CD4-positive, alpha-beta T cell treated with Interleukin-4 for 4 hours (primary cell): ENCODE data around the gene EHD4.

Source experiments
- DNase-seq: peaks from one replicate; pipeline ENCODE4 v3.0.0-alpha.2; 2020

EHD4 gene

DNA sequence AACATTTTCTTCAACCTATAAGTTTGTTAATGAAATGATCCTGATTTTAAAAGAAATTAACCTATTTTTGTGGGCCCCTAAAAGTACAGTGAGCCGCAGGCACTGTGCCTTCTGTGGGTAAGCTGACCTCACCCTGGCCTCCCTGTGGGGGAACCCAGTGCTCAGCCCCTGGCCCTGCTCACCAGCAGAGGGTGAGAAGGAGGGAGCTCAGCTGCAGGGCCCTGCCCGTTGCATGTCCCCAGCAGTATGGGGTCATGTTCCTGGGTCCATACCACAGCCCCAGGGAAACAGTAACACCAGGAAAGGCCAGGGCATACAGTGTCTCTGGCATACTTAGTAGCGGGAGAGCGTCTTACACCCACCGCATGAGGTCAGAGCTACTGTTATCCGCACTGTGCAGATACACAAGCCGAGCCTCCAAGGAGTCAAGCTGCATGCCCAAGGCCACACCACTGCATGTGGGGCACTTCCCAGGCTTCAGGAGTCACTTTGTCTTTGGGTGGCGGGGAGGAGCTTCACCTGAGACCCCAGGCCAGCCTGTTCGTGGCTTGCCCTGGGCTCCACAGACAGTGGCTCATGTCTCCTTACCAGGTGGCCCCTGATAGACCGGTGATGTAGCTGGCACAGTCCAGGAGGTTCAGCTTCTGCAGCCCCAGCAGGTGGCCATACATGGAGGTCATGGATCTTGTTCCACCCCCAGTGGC, 22.6 kb upstream of the EHD4 start:
- no peak for DNase-seq

DNA sequence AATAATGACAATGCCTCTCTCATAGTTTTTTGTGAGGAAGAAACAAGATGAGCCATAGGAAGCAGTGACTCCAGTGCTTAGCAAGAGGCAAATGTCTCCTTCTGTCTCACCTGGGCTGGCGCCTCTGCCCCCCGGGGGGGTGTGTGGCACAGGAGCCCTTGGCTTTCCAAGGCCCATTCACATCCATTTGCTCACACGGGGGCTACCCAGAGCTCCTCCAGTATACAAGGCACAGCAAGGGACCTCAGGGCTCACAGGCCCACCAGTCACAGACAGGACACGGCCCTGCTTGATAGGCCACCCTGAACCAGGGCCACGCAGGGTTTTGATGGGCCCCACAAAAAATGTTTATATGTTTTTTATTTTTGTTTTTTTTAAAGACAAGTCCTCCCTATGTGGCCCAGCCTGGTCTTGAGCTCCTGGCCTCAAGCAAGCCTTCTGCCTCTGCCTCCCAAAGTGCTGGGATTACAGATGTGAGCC, 21.9 kb upstream of the EHD4 start:
- no peak for DNase-seq

DNA sequence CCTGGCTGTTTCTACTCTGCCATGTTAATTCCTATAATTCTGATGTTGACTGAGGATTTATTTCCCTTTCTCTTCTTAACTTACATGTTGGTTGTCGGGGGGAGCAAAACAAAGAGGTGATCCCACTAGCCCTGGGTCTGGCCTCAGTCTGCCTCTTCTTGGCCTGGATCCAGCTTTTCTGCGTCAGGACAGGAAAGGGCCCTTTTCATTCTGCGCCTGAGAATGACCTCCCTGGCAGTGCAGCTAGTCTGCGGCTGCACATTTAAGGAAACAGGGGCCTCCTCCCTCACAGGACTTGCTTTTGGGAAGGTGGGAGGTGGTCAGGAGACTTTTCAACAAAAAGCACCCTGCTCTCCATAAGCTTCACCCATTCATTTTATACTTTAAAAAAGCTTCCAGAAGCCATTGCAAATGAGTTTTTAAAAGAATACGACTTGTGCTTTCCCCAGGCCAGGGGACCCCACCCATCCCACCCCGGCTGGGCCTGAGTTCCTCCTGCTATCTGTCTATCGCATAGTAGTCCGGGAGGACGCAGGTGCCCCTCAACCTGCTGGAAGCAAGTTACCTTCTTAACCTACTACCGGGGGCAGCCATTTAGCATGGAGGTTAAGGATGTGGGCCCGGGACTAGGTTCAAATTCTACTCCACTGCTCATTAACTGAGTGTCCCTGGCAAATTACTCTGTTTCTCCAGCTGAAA, 21.3 kb upstream of the EHD4 start:
- DNase-seq: no peak

DNA sequence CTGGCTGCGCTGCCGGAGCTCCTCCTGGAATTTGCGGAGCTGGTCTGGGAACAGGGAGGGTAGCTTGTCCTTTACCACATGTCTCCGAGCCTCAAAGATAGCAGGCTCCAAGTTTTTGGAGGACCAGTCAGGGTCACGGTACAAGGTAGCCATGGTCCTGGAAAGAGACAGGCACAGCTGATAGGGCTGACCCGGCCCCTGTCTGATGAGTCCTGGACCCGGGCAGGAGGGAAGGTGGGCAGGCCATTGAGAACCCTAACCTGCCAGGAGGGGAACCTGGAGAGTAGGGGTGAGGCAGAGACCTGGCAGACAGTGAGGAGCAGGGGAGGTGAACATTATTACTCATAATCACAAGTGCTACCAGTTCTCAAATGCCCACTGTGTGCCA, 20.4 kb upstream of the EHD4 start:
- DNase-seq: no peak

DNA sequence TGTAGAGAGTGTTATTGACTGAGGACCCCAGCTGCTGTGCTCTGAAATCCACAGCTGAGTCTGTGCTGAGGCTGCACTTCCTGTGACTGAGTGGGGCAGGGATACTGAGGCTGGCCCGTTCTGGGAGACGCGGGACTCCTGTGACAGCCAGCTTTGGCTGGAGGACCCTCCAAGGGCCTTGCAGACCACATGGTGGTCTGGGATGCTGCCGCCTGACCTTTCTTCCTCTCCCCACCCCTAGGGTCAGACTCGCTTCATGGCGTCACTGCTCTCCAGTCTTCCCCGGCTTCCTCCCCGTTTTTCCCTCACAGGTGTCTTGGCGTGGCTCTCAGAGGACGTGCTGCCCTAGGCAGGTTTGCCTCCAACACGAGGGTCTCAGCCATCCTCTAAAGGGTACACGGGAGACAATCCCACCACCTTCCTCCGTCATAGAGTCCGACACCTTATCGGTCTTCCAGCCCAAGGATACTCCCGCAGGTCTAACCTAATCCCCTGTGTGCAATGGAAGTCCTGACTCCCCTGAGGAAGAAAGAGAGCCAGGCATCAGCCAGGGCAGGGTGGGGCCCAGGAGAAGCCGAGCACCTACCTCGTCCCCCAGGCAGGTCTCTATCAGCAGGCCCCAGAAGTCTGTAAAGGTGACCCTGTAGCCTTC, 19.9 kb upstream of the EHD4 start:
- DNase-seq: no peak

DNA sequence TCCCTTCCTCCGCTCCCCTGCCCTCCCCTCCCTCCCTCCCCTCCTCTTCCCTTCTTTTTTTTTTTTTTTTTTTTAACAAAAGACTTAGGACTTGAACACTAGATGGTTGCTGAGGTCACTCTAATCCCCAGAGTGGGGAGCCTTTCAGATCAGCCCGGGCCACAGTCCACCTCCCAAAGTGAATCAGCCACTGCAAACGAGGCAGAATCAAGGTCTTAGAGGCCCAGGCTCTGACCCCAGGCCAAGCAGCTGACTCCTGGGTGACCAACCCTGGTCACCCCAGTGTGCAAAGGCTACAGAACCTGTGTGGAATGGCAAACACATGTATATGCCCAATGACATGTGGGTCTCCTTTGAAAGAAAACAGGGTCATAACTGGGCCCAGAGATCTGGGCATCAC, 18.3 kb upstream of the EHD4 start:
- DNase-seq: no peak

DNA sequence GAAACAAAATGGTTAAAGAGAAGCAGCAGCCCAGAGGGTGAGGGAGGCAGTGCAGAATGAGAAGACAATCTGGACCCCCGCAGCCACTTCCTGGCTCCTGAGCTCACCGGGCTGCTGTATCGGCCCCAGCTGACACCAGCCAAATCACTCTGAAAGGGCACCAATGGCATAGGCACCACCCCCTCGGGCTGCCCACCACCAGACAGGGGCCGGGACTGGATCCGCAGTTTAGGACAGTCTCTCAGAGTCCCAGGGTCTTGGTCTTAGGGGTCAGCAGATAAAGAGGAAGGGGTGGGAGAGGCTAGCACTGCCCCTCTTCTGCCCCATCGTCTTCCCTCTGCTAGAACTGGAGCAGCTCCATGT, 17.9 kb upstream of the EHD4 start:
- no peak for DNase-seq

DNA sequence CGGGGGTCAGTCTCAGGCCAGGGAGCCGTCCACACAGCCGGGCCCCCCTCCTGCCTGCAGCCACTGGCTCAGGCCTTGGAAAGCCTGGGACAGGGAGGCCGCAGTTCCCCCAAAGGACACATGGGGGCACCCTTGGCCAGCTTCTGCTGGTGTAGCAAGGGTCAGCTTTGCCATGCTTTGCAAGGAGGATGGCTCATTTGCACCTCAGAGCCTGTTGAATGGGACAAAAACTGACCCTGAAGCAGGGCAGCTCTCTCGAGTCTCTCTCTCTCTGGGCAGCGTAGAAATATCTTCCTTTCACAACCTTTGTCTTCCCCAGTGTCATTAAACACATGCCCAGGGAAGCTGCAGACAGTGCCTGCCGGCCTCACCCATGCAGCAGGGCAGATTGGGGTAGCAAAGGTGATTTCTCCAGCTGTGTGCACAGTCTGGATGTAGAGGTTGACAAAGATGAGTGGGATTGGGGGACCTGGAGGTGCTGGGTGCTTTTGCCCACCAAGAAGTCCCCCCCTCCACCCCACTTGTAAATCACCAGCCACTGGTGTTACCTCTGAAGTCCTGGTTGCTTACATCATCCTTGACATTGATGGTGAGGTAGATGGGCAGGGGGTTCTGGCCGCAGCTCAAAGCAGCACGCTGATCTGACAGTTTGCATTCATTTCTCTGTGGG, 17.4 kb upstream of the EHD4 start:
- peak; percentile 68 for DNase-seq

DNA sequence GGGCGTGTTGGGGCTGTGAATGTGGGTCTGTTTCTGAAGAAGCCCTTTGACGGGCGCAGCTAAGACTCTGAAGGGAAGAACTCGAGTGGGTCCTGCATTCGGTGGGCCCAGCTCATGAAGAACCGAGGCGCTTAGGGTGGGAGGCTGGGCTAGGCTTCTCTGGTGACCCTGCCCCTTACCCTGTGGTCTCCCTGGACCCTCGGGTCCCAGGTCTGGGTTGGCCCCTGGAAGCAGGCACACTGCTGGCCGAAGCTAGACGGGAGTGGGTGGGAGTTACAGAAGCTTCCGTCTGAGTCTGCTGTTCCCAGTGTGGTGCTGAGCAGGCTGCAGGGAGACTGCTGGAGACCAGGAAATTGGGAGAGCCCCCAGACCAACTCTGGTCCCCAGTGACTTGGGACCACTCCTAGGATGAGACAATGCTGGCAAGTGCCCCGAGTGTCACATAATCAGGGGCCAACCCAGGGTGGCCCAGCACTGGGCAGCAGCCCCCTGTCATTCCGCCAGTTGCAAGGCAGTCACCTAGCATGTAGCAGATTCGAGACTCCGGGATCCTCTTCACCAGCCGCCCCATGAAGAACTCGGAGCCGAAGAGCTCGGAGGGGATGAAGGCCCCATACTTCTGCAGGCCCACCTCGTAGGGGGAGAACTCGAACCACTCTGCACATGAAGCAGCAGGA, 16.7 kb upstream of the EHD4 start:
- DNase-seq: no peak

DNA sequence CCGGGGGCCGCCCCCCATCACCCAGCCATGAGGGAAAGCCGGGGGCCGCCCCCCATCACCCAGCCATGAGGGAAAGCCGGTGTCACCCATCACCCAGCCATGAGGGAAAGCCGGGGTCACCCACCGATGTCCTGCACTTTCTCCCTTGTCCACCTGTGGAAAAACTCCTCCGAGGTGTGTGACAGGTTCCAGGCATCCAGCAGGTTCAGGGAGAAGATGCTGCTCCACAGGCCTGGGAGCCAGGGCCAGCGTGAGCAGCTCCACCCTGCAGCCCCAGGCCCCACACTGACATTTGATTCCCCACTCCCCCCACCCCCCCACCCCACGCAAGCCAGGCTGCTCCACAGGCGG, 15.5 kb upstream of the EHD4 start:
- no peak for DNase-seq

DNA sequence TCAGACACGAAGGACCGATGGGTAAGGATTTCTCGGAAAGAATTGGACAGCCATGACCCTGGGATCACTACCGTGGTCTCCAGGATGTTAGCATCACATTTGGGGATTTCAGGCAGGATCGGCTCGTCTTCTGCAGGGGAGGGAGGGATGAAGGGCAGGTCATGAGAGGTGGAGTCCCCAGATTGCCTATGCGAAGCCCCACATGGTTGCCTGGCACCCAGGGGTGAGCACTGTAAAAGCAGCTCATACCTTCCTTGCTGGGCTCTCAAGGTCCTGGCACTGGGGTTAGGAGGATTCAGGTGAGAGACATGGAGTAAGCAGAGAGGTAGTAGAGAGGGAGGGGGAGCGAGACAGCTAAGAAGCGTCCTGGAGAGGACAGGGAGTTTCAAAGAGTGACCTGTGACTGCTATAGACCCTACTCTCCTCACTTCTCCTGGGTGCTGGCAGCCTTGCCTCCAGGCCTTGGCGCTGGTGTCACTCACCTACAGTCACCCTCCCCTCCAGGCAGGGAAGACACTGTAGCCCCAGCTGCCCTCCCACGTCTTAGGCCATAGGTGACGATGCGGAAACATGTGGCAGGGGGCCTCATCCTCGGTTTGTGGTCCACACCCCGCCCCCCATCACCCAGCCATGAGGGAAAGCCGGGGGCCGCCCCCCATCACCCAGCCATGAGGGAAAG, 15.0 kb upstream of the EHD4 start:
- DNase-seq: no peak

DNA sequence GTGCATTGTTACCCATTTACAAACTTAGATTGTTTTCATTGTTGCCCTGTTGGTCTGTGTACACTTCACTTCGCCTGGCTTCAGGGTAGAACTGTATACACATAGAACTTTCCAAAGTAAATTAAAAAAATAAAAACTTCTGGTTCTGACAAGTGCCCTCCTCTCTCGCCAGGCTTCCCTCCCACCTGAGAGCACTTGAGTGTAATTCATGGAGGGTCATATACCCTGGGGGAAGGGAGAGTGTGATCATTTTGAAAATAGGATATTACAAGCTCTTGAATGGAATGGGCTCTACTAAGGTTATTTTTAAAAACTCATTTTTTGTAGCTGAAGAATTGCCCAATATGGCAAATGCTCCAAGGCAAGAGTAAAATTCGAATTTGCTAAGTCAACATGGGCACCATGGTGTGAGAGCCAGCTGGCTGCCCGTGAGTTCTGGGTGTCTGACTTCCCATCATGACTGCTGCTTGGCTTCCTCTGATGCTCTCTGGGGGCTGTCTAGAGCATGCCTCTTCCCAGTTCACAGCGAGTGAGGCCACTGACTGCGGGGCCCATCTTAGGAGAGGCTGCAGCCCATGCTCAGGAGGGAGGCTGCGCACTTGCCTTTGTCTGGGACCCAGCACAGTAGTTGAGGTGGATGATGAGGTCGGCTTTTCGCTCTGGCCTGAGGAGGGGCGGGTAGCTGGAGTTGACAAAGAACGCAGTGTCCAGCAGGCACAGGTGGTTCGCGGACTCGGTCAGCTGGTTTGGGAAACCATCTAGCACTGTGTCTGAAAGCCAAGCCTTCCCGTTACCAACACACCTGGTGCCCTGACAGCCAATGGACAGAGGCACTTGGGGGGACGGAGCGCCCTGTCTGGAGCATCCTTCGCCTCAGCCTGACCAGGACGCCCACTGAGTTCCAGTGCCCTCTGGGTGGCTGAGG, 13.1 kb upstream of the EHD4 start:
- no peak for DNase-seq

DNA sequence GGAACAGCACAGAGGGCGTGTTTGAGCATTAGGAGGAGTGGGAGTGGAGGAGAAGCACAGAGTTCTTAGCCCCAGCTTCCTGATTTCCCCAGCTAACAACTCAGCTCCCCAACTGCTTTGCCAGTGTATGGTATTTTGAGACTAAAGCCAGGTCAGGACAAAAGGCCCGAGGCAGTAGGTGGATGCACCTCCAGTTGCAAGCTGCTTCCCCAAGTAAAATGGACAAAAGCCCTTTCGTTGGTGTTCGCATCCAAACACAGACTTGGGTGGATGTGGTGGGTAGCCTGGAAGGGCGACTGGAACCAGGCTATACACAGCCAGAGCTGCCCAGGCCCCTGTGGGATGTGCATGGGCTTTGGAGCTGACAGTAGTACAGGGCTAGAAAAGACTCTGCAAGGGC, 12.3 kb upstream of the EHD4 start:
- DNase-seq: no peak

DNA sequence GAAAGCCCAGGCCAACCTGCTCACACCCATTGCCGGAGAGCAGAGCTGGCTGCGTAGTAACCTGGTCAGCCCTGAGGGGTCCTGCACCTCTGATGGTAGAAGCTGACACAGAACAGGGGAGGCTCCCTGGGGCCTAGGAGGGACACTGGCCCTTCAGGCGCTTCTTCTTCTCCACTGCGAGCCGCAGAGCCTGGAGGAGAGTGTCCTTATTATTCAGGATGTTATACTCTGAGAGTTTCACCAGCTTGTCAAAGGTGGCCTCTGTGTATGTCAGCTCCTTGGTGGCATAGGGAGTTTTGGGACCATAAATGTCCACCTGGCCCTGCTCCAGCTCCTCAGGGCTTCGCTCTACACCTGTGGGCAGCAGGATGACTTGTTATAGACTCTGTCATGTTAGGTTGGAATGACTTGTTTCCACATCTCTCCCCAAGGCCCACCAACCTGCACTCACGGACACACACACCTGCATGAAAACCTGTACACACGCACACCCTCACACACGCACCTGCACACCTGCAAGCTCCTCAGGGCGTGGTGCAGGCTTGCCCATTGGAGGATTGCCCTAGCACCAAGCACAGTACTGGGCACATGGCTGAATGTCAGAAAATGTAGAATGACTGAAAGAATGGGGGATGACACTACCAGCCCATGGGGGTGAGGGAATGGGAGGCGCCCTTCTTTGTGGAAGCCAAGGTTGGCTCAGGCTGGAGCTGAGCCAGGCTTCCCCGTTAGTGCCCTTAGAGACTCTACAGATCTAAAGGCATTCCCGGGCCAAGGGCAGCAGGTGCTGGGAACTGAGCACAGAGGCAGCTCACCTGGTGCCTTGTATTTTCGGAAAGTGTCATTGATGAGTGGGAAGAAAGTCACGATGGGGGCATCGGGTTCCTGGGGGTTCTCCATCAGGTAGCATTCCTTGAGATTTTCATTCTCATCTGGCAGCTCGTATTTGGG, 11.5 kb upstream of the EHD4 start:
- no peak for DNase-seq

DNA sequence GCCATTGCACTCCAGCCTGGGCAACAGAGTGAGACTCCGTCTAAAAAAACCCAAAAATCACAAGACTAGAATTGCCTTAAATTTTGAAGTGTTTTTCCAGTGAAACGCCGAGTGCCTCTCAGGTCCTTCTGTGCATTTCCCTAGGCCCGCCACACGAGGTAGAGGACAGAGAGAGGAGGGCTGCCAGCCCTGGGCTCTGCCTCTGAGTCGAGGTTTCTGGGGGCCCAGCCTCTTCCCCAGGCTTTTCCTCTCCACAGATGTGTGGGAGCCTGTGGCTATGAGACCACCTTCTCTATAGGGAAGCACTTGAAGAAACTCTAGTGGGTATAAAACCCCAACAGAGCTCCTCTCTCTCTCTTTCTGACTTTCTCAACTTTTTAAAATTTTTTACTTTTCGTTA, 10.9 kb upstream of the EHD4 start:
- no peak for DNase-seq

DNA sequence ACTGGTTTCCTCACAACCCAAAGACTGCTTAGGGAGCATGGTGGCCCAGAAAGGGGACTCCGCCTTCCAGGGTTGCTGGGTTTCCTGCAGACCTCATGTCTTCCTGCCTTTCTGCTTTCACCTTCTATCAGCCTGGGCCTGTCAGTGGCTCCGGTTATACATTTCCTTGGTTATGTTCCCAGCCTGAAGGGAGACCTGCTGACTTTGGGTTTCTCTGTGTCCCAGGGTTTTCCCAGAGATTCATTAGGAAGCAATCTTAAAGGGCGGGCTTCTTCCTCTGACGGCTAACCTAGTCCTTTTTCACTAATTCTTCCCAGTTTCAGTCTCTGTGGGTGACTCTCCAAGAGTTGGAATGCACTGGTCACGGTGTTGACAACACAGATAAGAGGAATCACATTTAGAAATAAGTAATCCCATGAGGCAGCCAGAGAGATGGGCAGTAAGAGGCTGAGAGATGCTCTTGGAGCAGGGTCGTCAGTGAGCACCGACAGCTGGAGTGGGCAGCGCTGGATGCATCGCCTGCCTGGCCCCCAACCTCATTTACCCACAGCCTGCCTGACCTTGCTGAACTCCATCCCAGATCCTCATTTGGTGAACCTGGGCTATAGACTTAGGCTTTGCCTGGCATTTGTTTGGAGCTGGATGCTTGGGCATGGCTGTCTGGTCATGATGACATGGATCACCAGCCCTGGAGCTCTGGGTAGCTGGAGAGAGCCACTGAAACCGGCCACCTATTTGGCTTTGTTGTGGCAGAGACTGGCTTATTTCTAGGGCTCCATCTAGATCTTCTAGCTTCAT, 10.0 kb upstream of the EHD4 start:
- no peak for DNase-seq

DNA sequence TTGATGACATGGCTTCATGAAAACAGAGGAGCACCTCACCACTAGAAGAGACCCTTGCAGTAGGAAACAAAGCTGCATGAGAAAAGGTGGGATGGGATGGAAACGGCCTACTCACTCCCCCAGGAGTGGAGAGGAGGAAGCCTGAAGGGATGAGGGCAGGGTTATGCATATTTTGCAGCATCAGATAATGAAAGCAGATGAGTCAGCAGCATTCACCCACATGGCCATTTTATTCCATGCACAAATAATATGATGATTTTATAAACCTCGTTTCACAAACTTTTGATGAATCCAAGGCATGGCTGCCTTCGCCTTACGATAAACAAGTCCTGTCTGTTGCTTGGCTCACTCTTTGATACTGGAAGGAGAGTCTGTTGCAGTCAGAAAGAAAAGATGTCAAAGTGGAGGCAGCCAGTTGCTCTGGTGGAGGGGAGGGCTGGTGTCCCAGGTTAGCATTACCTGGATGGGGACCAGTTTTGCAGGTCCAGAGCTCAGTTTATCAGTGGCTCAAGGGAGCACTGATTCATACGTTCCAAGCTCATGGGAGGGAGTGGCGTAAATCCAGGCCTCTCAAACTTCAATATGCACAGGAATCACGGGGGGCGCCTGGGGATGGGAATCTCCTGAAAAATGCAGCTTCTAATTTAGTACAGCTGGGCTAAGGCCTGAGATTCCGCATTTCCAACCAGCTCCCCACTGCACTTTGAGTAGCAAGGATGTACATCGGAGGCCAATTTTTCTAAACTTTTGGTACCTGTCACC, 9.2 kb upstream of the EHD4 start:
- DNase-seq: no peak

DNA sequence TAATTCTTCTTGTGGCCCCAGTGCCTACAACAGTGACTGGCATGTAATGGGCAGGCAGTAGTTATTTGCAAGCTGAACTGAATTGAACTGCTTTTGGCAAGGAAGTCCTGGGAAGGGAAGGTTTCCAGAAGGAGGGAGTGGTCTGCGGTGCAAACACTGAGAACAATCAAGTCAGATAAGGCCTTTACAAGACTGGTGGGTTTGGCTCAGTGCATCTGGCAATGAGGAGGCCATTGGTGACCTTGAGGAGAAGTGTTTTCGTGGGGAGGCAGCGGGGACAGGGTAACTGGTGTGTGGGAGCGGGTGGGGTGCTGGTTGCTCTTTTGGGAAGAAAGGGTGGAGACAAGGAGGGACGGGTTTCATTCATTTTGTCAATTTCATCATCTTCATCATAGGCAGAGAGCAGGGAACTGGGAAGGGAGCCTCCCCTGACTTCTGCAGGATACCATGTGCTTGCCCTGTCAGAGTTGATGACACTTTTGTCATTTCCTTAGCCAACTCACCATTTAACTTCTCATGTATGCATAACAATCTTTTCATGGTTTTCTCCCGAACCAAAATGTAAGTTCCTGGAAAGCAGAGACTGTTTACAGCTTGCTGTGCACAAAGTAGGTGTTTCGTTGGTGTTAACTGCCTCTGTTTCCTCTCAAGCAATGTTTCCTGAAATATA, 8.4 kb upstream of the EHD4 start:
- no peak for DNase-seq
